ENCODE results near the gene MAP3K13.

DNA sequence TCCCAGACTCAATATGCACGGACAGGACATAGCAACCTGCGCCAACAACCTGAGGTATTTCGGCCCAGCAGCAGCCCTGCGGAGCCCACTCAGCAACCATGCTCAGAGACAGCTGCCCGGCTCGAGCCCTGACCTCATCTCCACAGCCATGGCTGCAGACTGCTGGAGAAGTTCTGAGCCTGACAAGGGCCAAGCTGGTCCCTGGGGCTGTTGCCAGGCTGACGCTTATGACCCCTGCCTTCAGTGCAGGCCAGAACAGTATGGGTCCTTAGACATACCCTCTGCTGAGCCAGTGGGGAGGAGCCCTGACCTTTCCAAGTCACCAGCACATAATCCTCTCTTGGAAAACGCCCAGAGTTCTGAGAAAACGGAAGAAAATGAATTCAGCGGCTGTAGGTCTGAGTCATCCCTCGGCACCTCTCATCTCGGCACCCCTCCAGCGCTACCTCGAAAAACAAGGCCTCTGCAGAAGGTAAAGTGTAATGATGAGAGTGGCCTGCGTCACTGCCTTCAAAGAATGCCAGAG lies 110.4 kb downstream of the MAP3K13 start:
- TF ChIP-seq POLR2AphosphoS5 (IDR thresholded peaks at IDR 0.05), result no peak
- TF ChIP-seq CTCF (IDR thresholded peaks at IDR 0.05), result no peak
